GM12801 (cell line): ENCODE results near the gene CMSS1.

Experiments used
- CTCF ChIP-seq: IDR thresholded peaks from one replicate; pipeline ENCODE4 v1.5.1; 2011; ENCODE audit warnings: control low read depth; ENCODE audit not compliant: insufficient read length; ENCODE audit errors: extremely low read depth

Gene CMSS1

DNA sequence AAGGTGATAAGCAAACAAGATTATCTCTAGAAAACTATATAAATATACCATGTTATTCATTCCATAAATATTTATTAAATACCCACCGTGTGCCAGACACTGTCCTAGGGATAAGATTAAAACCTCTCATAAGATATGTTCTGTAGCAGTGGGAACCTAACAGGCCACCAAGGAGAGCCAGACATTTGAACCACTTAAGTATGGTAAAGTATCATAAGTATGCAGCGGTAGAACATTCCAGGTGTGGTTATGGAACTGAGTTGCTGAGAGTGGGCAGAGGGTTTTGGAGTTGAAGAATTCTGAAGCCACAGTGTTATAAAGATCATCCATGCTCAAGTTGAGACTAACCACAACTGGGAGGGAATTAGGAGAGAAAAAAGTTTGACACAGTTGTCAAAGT lies 282.0 kb downstream of the CMSS1 start:
- no peak for TF ChIP-seq CTCF

GRCh38 chr3:100100425-100100824 lies 282.8 kb downstream of the CMSS1 start:
- TF ChIP-seq CTCF: no peak

DNA sequence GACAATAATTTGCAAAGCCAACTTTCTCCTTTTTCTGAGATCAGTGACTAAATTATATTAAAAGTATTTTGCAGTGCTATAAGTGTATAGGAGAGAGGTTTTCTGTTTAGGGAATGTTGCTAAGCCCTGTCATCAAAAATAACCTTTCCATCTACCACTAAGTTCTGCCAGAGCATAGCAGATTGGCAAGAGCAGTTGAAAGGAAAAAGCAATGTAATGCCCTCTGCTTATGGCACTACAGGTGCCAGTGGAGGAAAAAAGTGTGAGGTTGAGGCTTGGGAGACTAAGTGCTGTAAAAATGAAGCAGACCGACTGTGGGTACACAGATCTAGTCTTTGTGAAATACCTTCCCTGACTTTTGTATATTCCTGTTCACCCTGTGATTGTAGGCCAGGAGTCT lies 285.1 kb downstream of the CMSS1 start:
- TF ChIP-seq CTCF: no peak

DNA sequence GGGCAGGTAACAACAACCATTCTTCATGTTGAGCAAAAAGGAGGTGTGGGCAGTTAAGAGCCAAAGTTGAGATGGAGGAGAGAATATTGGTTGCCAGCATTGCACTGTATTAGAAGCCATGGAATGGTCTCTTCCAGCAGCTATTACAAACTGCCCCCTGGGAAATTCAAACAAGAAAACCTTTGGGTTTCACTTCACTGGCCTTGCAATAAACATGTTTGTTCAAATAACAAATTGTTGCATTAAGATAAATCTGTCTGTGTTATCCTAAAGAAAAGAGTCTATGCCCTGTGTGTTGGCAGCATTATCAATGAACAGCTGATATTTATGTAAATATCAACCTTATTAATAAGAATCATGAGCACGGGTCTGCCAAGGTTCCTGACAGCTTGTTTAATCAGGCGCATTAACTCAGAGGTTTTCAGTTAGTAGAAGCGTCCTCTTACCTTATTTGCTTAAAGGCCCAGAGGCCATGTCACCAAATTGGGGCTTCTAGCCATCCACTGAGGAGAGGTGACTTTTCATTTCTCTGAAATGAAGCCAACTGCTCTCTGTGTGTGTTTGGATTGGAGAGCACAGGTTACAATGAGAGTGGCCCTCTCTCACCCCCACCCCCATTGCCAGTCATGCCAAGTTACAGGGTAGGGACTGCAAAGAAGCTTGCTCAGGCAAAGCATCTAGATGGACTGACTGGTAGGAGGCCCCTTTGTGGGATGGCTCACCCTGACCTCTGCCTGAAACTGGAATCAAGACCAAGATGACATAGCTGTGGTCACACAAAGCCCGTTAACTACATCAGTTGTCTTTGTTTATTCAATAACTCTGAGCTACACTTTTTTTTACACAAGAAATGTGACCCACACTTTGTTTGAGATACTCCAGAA lies 286.1 kb downstream of the CMSS1 start:
- TF ChIP-seq CTCF: no peak

- TF ChIP-seq CTCF: no peak
These were observed 286.8 kb downstream of the CMSS1 start for GRCh38 chr3:100104442-100104798.

GRCh38 chr3:100104817-100105413 lies 287.3 kb downstream of the CMSS1 start:
- TF ChIP-seq CTCF: no peak

DNA sequence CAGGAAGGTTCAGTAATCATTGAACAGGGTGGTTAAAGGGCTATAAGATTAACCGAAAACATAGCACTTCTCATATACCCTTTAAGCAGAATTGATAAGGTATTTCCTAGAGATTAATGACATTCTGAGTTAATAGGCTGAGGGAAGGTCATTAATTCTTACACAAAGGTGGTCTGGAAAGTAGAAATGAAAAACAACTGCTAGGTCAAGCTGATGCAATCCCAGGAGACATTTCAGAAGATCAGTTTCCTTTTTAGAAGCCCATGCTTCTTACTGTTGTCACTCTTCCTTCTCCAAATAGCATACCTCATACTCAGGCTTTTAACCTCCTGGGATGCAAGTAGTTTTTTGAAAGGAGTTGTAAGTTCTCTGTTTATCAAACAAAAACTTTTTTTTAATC lies 287.8 kb downstream of the CMSS1 start:
- no peak for TF ChIP-seq CTCF
